Subcutaneous adipose tissue (tissue), 4 donors: ENCODE measurements around the gene LPCAT3. TPM values are rescaled to one million over a fixed set of nuclear protein-coding genes. Genes with fewer than 3 reads are reported as not detected.

Source experiments
- CTCF ChIP-seq: fragments of 450-650 bp; IDR thresholded peaks from one replicate; pipeline ENCODE4 v1.5.1; 2016; ENCODE audit warnings: low read depth, mild to moderate bottlenecking, control low read depth, antibody characterized with exemption, moderate library complexity
- total RNA-seq, 4 donors: library from RNA; depleted of rRNA; stranded (reverse); fragments of >200 nt; gene quantifications; one replicate each; pipeline ENCODE4 v1.1.0, GENCODE V29; 2016

Gene LPCAT3
- total RNA-seq, 4 donors from 2014 or later: 21.8 to 55.9 (median 27.1) TPM

GRCh38 chr12:7004287-7004803, 13.9 kb downstream of the LPCAT3 start:
- TF ChIP-seq CTCF: no peak

- no peak for TF ChIP-seq CTCF
These were observed 16.2 kb downstream of the LPCAT3 start for GRCh38 chr12:7001921-7002591.

- TF ChIP-seq CTCF: no peak
These were observed 19.4 kb downstream of the LPCAT3 start for GRCh38 chr12:6998715-6999451.

GRCh38 chr12:6996040-6996441, 22.2 kb downstream of the LPCAT3 start:
- no peak for TF ChIP-seq CTCF

GRCh38 chr12:6987956-6988553, 30.2 kb downstream of the LPCAT3 start:
- TF ChIP-seq CTCF: no peak

GRCh38 chr12:6982532-6982931, 35.7 kb downstream of the LPCAT3 start:
- no peak for TF ChIP-seq CTCF
